BE2C (cell line): ENCODE results near the gene COLEC11.
A peak's percentile ranks its signal among the peaks of the same experiment; 100 is the strongest.
"Not testable (repeated sequence)": the region's sequence is repeated elsewhere in the genome, so short reads cannot be mapped to it uniquely, and the experiment has no call there.

ENCODE experiments used
- DNase-seq: peaks from one replicate; pipeline ENCODE4 v3.0.0-alpha.2; 2020
- H3K27me3 ChIP-seq: fragments of 250-450 bp; sonication (Bioruptor Pico); 2 replicates; pipeline ENCODE4 v1.5.1; 2020; ENCODE audit warnings: mild to moderate bottlenecking
- H3K36me3 ChIP-seq: fragments of 250-450 bp; sonication (Bioruptor Pico); 2 replicates; pipeline ENCODE4 v1.5.1; 2020; ENCODE audit warnings: mild to moderate bottlenecking
- H3K4me1 ChIP-seq: fragments of 250-450 bp; sonication (Bioruptor Pico); 2 replicates; pipeline ENCODE4 v1.5.1; 2020
- H3K4me3 ChIP-seq: 2 replicates; pipeline ENCODE4 v1.5.1; 2011; ENCODE audit warnings: low read depth, low read length
- H3K9me3 ChIP-seq: fragments of 250-450 bp; sonication (Bioruptor Pico); 2 replicates; pipeline ENCODE4 v1.5.1; 2020
- TF ChIP-seq, protein P1 (sequence below): IDR thresholded peaks from 2 replicates; pipeline ENCODE4 v1.5.1; 2012; ENCODE audit warnings: mild to moderate bottlenecking, low read depth, low read length

COLEC11 gene

DNA sequence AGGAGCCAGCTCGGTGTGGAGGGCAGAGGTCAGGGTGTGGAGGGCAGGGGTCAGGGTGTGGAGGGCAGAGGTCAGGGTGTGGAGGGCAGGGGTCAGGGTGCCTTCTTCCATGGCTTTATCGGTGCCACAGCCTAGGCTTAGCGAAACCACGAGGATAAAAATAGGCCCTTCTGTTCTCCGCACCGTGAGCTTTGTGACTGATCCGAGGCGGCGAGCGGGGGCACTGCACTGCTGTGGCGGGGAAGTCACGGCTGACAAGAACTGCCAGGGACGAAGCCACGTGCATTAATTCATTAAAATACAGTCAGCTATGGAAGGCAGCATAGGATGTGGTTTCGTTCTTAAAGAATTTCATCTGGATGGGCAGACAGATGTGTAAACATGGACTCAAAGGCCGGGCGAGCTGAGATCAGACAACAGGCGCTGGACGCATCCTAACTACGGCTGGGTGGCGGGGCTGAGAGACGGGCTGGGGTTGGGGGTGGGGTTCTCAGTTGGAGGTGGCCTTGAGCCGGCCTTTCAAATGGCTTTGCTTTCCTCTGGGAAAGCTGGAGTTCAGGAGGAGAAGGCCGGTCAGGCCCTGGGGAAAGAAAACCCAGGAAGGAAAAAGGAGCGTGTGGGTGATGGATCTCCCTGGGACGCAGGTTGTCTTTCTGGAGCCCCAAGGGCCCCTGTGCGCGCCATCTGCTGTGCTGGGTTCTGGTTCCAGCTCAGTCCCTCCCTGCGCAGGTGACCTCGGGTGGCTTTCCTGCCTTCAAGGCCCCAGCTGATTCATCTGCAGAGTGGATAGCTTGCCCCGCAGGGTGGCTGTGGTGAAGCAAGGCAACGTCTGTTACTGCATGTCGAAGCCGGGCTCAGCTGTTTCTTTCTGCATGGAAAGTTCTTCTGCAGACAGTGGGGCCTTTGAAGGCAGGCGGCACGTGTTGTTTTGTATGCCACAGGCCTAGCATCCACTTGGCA is 62.1 kb downstream of the COLEC11 start:
- Histone ChIP-seq H3K4me3 (no peak overlapping the region), H3K4me1 (peaks cover 3% of the 10 kb centered on the region), H3K36me3 (no peaks in the 10 kb centered on the region), H3K9me3 (no peaks in the 10 kb centered on the region), H3K27me3 (no peaks in the 10 kb centered on the region)
- DNase-seq: no peak
- TF ChIP-seq, protein P1, sequence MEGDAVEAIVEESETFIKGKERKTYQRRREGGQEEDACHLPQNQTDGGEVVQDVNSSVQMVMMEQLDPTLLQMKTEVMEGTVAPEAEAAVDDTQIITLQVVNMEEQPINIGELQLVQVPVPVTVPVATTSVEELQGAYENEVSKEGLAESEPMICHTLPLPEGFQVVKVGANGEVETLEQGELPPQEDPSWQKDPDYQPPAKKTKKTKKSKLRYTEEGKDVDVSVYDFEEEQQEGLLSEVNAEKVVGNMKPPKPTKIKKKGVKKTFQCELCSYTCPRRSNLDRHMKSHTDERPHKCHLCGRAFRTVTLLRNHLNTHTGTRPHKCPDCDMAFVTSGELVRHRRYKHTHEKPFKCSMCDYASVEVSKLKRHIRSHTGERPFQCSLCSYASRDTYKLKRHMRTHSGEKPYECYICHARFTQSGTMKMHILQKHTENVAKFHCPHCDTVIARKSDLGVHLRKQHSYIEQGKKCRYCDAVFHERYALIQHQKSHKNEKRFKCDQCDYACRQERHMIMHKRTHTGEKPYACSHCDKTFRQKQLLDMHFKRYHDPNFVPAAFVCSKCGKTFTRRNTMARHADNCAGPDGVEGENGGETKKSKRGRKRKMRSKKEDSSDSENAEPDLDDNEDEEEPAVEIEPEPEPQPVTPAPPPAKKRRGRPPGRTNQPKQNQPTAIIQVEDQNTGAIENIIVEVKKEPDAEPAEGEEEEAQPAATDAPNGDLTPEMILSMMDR: no peak

DNA sequence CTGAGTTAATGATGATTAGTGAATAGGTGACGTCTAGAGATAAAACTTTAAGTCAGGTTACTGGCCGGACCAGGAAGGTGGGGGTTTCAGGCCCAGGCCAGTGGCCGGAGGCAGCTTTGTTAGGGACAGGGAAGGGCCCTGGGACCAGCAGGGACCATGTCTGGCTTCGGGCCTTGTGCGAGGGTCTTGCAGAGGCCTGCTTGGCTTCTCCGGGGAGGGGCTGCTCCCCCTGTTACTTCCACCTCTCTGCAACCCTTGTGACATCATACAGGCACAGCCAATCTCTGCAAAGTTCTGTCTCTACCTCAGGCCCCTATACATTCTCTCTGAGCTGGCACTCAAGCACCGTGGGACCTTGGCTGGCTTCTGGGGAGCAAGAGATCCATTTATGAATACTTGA is 63.0 kb downstream of the COLEC11 start, which contains the start of gene ALLC:
Gene ALLC, plus strand, starts transcription at position 320 of the 400 bp plus-strand sequence. CDS start 12,958 bp downstream, outside the sequence.
- TF ChIP-seq, protein P1: no peak
- H3K9me3 ChIP-seq: no peaks in the 10 kb centered on the region
- H3K27me3 ChIP-seq: no peaks in the 10 kb centered on the region
- H3K36me3 ChIP-seq: no peaks in the 10 kb centered on the region
- H3K4me3 ChIP-seq: no peak within 1 kb of the TSS
- H3K4me1 ChIP-seq: no peaks in the 10 kb centered on the region
- DNase-seq: no peak

DNA sequence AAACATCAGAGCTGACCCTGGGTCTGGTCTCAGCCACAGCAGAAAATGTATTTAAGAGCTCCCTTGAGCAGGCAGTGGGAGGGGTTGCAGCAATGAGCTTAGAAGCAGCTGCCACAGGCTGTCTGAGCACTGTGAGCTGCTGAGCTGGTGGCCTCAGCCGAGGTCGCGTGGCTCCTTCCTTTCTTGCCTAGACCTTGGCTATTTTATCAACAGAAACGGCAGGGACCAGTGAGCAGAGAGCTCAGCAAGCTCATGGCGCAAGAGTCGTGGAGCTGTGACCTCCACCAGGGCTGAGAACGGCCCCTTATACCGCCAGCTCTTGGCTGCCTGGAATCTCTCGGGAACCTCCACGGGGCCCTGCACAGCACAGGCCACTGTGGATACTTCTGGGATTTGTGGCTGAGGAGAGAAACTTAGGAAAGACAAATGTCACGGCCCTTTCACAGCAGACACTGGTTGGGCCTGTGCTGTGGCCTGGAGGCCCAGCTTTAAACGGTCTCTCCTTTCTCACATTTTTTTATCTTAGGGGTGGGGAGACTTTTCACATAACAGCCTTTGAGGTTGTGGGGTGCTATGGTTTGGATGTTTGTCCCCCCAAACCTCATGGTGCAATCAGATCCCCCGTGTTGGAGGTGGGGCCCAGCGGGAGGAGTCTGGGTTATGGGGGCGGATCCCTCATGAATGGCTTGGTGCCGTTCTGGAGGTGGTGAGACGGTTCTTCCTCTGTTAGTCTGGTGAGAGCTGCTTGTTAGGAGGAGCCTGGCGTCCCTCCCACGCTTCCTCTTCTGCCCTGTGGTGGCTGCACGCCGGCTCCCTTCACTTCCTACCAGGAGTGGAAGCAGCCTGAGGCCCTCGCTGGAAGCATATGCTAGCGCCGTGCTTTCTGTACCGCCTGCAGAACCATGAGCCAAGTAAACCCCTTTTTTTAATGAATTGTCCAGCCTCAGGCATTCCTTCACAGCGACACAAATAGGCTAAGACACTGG is 64.8 kb downstream of the COLEC11 start:
- H3K27me3 ChIP-seq: no peaks in the 10 kb centered on the region
- no peak overlapping the region for H3K4me3 ChIP-seq
- no peaks in the 10 kb centered on the region for H3K36me3 ChIP-seq
- TF ChIP-seq, protein P1: no peak
- no peaks in the 10 kb centered on the region for H3K4me1 ChIP-seq
- no peaks in the 10 kb centered on the region for H3K9me3 ChIP-seq
- no peak for DNase-seq

DNA sequence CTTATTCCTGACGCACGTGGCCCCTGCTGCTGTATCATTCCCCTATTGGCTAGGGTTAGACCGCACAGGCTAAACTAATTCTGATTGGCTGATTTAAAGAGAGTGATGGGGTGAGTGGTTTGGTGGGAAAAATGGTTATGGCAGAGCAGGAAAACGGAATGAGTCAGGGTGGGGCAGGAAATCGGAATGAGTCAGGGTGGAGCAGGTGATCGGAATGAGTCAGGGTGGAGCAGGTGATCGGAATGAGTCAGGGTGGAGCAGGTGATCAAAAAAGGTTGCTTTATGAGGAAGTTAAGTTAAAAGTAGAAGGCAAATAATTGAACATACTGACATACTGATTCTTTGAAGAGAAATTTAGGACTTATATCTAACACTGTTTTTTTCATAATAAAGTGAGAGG is 65.7 kb downstream of the COLEC11 start:
- not testable (repeated sequence) for H3K27me3 ChIP-seq, H3K36me3 ChIP-seq, H3K4me1 ChIP-seq, DNase-seq, H3K9me3 ChIP-seq, H3K4me3 ChIP-seq

DNA sequence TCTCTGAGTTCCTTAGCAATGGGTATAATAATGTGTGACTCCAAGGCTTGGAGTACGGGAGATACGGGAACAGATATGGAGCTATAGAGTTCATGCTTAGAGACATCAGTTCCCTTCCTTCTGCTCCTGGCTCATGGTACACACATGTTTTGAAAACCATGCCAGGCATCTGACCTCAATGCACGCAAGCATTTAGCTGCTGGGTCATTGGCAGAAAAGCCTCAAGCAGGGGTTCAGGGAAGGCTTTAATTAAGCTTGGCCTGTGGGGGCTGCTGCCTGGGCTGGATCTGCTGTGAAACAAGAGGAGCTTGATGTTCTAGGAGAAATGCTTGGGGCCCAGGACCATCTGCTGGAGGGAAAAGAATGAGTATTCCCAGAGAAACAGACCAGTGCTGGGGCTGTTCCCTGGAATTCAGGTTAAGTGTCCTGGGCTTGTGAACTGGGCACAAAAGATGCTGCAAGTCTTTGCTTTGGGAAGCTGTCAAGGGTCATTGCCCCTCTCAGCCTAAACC is 66.3 kb downstream of the COLEC11 start:
- no peaks in the 10 kb centered on the region for H3K27me3 ChIP-seq
- TF ChIP-seq, protein P1: no peak
- DNase-seq: no peak
- H3K4me1 ChIP-seq: no peaks in the 10 kb centered on the region
- no peaks in the 10 kb centered on the region for H3K9me3 ChIP-seq
- no peaks in the 10 kb centered on the region for H3K36me3 ChIP-seq
- H3K4me3 ChIP-seq: no peak overlapping the region

DNA sequence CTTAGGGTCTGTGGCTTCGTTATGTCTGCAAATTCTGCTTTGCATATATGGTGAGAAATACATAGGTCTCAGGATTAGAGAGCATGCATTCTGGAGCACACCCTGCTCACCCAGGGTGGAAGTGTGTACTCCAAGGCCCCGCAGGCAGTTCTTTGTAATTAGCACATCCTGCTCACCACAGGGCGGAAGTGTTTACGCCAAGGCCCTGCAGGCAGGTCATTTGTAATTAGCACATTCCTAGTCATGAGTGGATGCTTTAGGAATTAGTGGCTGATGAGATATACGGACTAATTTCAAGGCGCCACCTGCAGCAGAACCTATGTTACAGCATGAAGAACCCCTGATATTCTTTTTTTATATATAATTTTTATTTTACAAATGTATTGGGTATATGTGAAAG is 67.3 kb downstream of the COLEC11 start:
- no peak for DNase-seq
- TF ChIP-seq, protein P1: 0 out of 2 replicates have a peak, but pooled peaks have one; percentile 14
- Histone ChIP-seq H3K36me3 (no peaks in the 10 kb centered on the region), H3K27me3 (no peaks in the 10 kb centered on the region), H3K4me1 (no peaks in the 10 kb centered on the region), H3K4me3 (no peak overlapping the region), H3K9me3 (no peaks in the 10 kb centered on the region)
